Posterior vena cava (tissue), 2 donors: ENCODE measurements around the gene FFAR4. TPM values are rescaled to one million over a fixed set of nuclear protein-coding genes. Genes with fewer than 3 reads are reported as not detected.

Experiments used
- DNase-seq: peaks from one replicate; pipeline ENCODE4 v3.0.0-alpha.2; 2020; ENCODE audit warnings: low spot score
- intact Hi-C, 2 donors: fragments of 100-400 bp; cut with DNase I; formaldehyde crosslinking; loops; one replicate each; pipeline versions ENCODE4 v1.14.1 to v1.14.2; 2022 to 2023
- total RNA-seq, 2 donors: library from RNA; stranded (reverse); fragmentation: NEBNext Ultra II Directional; extraction: Animal tissue kit (Norgen Biotek cat#: 25700); gene quantifications; one replicate each; pipeline ENCODE4 v1.2.1, GENCODE V29; 2021
- donor health status: DM: yes; HTN: yes; CAD: no.
- donor health status: DM: yes; HTN: yes; CAD: no.

Gene FFAR4
- total RNA-seq, 2 donors from 2014 or later, result 0.14 to 0.56 TPM

- no peak for DNase-seq
- intact Hi-C loops, result no loop called here
These were observed 29.1 kb downstream of the FFAR4 start for GRCh38 chr10:93595378-93596161.

GRCh38 chr10:93596539-93596938 is 30.1 kb downstream of the FFAR4 start:
- DNase-seq, result no peak
- intact Hi-C loops, result no loop called here

- DNase-seq, result no peak
- intact Hi-C loops, result no loop called here
These were observed 30.7 kb downstream of the FFAR4 start for GRCh38 chr10:93597075-93597599.

GRCh38 chr10:93598157-93598556 is 31.7 kb downstream of the FFAR4 start:
- intact Hi-C loops, result no loop called here
- no peak for DNase-seq

GRCh38 chr10:93599335-93599734 is 32.9 kb downstream of the FFAR4 start:
- intact Hi-C loops, result no loop called here
- no peak for DNase-seq

- intact Hi-C loops, result no loop called here
These were observed 33.3 kb downstream of the FFAR4 start for GRCh38 chr10:93599778-93600177.

GRCh38 chr10:93600446-93601145 is 34.1 kb downstream of the FFAR4 start:
- no peak for DNase-seq
- intact Hi-C loops, result no loop called here

More at GRCh38 chr10:93599778-93600177, 33.3 kb downstream of the FFAR4 start:
- DNase-seq, result no peak

GRCh38 chr10:93601146-93601773 is 34.8 kb downstream of the FFAR4 start, which contains the start of gene RBP4:
Gene RBP4 (minus strand): TSS chr10:93601235. CDS start chr10:93601028, 207 bp downstream.
- no peak for DNase-seq
- intact Hi-C loops, result no loop called here

- intact Hi-C loops, result no loop called here
- DNase-seq, result no peak
These were observed 35.3 kb downstream of the FFAR4 start for GRCh38 chr10:93601774-93602162.

GRCh38 chr10:93603023-93603422 is 36.6 kb downstream of the FFAR4 start:
- no peak for DNase-seq
- intact Hi-C loops, result no loop called here

- no peak for DNase-seq
- intact Hi-C loops, result no loop called here
These were observed 37.7 kb downstream of the FFAR4 start for GRCh38 chr10:93604146-93604545.

- no peak for DNase-seq
- intact Hi-C loops, result no loop called here
These were observed 42.0 kb downstream of the FFAR4 start for GRCh38 chr10:93608421-93608820.

GRCh38 chr10:93612311-93612710 is 45.8 kb downstream of the FFAR4 start, which contains the start of gene PDE6C:
Gene PDE6C (plus strand): TSS chr10:93612537. CDS start chr10:93612726, 189 bp downstream.
- no peak for DNase-seq
- intact Hi-C loops, result no loop called here

- intact Hi-C loops, result no loop called here
- no peak for DNase-seq
These were observed 46.7 kb downstream of the FFAR4 start for GRCh38 chr10:93613126-93613525.

- intact Hi-C loops, result no loop called here
These were observed 47.8 kb downstream of the FFAR4 start for GRCh38 chr10:93614101-93614825.

GRCh38 chr10:93615576-93616235 is 49.2 kb downstream of the FFAR4 start:
- intact Hi-C loops, result no loop called here
- DNase-seq, result no peak

More at GRCh38 chr10:93614101-93614825, 47.8 kb downstream of the FFAR4 start:
- no peak for DNase-seq

- DNase-seq, result no peak
- intact Hi-C loops, result no loop called here
These were observed 54.5 kb downstream of the FFAR4 start for GRCh38 chr10:93620925-93621324.

- intact Hi-C loops, result no loop called here
These were observed 56.5 kb downstream of the FFAR4 start for GRCh38 chr10:93622942-93623341.

GRCh38 chr10:93628858-93629257 is 62.4 kb downstream of the FFAR4 start:
- intact Hi-C loops, result no loop called here
- DNase-seq, result no peak

More at GRCh38 chr10:93622942-93623341, 56.5 kb downstream of the FFAR4 start:
- DNase-seq, result no peak
